ENCODE data around the gene PROB1. TPM values are rescaled to one million over a fixed set of nuclear protein-coding genes. Genes with fewer than 3 reads are reported as not detected.

PROB1 gene
- total and polyA plus RNA-seq, 9 of the 15 experiments (the other 6 are each of a cell fraction or from before 2014, with no cell fraction given), result 0.01 to 1.8 (median 0.47) TPM

- TF ChIP-seq E2F6 (IDR thresholded peaks at IDR 0.05; ENCODE audit: borderline replicate concordance in 1 of 2, extremely low read depth in 1 of 2, insufficient read depth in 1 of 2, insufficient read length in 1 of 2, low read depth in 1 of 2, low read length in 1 of 2, poor library complexity in 1 of 2, severe bottlenecking in 1 of 2), result peak; percentile 64 to 70
- TF ChIP-seq CLOCK (CRISPR knock-in tag; IDR thresholded peaks at IDR 0.05; ENCODE audit: borderline replicate concordance), result no peak
- peak; percentile 95 to 97 for TF ChIP-seq MNT (conservative IDR thresholded peaks at IDR 0.05)
- peak; percentile 90 for TF ChIP-seq ETV1 (tag; conservative IDR thresholded peaks at IDR 0.05; ENCODE audit: low read depth)
- peak; percentile 23; the same call in 1 of the 2 replicates for TF ChIP-seq THAP7 (CRISPR knock-in tag; IDR thresholded peaks at IDR 0.05)
- TF ChIP-seq ARID3B (CRISPR knock-in tag; IDR thresholded peaks at IDR 0.05; ENCODE audit: borderline replicate concordance), result no peak
- peak; percentile 78; the same call in 1 of the 2 replicates for TF ChIP-seq LARP7 (IDR thresholded peaks at IDR 0.05)
- peak; percentile 94 for TF ChIP-seq EP400 (IDR thresholded peaks at IDR 0.05)
- TF ChIP-seq IFI16 (CRISPR knock-in tag; IDR thresholded peaks at IDR 0.05), result no peak
- peak; percentile 2; the same call in 1 of the 2 replicates for TF ChIP-seq GATA2 (CRISPR knock-in tag; IDR thresholded peaks at IDR 0.05)
- TF ChIP-seq USF2 (CRISPR knock-in tag; IDR thresholded peaks at IDR 0.05), result peak; percentile 76
- no peak for TF ChIP-seq FOSL1 (tag; conservative IDR thresholded peaks at IDR 0.05)
- no peak for TF ChIP-seq MIER1 (IDR thresholded peaks at IDR 0.05; ENCODE audit: low read depth)
- TF ChIP-seq IRF9 (tag; IDR thresholded peaks at IDR 0.05), result no peak
Observed at GRCh38 chr5:139341689-139342422, 53.0 kb downstream of the PROB1 start, which contains the start of gene PAIP2 (continued).
